Lung microvascular endothelial cell (primary cell): ENCODE data around the gene THY1. TPM values are rescaled to one million over a fixed set of nuclear protein-coding genes. Genes with fewer than 3 reads are reported as not detected.
A peak's percentile ranks its signal among the peaks of the same experiment; 100 is the strongest.
"Not testable (repeated sequence)": the region's sequence is repeated elsewhere in the genome, so short reads cannot be mapped to it uniquely, and the experiment has no call there.

Experiments
- DNase-seq, 2 donors: peaks; one replicate each; pipeline versions ENCODE4 v3.0.0 to v3.0.0-alpha.2; 2010; ENCODE audit warnings: low read depth in 2 of 2
- total RNA-seq: library from RNA; depleted of rRNA; stranded (reverse); fragments of >200 nt; gene quantifications from 2 replicates; pipeline ENCODE4 v1.2.1, GENCODE V29; 2014

The THY1 gene
- total RNA-seq, 1 donor from 2014 or later, result 0.20 TPM

DNA sequence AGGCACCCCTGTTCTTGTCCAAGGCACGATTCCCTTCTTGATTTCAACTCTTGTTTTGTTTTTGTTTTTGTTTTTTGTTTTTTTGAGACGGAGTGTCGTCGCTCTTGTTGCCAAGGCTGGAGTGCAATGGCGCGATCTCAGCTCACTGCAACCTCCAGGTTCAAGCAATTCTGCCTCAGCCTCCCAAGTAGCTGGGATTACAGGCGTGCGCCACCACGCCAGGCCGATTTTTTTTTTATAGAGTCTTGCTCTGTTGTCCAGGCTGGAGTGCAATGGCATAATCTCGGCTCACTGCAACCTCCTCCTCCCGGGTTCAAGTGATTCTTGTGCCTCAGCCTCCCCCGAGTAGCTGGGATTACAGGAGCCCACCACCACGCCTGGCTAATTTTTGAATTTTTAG, 40.5 kb downstream of the THY1 start:
- not testable (repeated sequence) for DNase-seq

DNA sequence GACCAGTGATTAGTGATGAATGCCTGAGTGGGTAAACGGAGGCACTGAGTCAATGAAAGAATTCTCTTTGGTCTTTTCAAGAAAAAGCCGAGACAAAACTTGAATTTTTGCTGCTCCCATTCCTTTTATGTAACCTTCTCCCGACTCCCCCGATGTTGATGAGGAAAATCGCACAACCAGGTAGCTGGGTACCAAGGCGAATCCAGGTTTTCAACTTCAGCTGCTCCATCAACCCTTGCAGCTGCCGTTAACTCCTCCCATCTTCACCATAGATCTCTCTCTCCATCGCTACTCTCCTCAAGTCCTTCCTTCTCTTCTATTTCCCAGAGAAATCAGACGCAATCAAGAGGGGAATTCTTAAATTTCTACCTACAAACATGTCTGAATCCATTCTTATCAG, 40.9 kb downstream of the THY1 start:
- no peak for DNase-seq

DNA sequence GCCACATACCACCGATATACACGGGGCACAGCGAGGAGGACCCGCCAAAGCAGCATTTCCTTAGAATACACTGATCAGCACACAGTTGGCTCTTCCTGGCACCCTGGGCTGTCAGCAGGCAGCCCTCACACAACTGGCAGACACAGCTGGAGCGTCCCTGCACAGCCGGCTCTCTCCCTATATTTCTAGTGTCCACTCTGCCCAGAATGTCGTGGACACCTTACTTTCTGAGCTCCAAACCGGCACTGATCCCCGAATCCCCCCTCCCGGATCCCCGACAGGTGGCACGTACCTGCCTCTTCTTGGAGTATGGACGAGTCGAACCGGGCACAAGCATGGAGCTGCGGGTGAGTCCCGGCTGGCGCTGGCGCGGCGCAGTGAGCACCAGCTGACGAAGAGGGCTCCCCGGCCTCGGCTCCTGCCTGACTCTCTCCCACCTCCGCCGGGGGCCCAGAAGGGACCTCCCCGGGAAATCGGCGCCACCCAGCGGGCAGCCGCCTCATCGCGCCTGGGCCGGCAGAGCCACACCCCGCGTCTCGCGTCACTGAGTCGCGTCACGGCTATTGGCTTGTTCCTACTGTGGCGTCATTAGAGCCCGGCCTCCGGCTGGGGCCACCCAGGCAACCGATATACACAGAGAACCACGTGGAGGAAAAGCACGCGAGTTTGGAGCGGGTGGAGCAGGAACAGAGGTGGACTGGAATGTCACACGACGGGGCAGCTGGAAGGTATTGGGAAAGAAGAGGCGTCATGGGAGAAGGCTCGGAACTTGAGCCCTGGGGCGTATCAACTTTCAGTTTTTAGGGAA, 41.6 kb downstream of the THY1 start, which contains the start of gene USP2:
Gene USP2, minus strand, starts transcription at position 510 of the 808 bp plus-strand sequence. CDS start 8,210 bp downstream, outside the sequence.
- peak; percentile 93 to 98 for DNase-seq

DNA sequence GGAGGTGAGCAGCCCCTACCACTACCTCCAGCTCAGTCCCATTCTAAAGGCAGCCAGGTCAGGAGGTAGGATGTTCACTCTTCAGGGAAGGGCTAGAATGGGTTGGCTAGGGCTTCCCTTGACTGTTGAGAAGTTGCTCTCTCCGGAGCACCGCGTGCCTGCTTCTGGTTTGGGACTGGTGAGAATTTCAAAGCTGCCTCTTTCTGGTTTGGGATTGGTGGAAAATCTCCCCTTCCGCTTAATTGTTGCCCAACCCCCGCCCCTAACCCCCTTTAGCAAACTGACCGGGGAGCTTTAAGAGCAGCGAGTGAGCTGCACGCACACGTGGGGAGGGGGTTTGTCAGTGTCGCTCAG, 42.2 kb downstream of the THY1 start:
- peak in 1 of 2 donors; percentile 14 for DNase-seq

DNA sequence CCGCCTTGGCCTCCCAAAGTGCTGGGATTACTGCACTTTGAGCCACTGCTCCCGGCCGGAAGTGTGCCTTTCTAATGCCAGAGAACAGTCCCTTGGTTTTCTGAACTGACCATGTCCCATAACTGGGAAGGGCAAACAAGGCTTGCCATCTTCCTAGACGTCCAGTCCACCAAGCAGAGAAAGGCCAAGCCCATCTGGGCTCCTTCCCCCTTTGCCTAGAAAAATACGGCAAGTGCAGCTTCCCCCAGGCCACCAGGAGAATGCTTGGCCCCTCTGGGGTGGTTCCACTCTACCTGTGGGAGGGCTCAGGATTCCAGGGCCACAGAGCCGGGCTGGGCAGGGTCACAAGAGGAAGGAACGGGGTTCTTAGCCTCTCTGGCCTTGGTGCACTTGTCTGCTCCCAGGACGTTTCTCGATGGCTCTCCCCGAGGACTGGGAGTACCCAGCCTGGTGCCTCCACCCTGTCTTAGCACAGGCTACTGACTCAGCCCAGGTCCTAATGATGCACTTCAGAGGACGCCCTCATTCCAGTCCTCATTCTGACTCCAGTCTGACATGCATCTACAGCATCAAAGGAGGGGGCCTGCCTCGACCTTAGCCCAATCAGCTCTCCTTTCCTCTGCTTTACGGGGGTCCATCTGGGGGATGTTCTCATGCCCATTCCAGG, 42.7 kb downstream of the THY1 start:
- DNase-seq, result no peak

DNA sequence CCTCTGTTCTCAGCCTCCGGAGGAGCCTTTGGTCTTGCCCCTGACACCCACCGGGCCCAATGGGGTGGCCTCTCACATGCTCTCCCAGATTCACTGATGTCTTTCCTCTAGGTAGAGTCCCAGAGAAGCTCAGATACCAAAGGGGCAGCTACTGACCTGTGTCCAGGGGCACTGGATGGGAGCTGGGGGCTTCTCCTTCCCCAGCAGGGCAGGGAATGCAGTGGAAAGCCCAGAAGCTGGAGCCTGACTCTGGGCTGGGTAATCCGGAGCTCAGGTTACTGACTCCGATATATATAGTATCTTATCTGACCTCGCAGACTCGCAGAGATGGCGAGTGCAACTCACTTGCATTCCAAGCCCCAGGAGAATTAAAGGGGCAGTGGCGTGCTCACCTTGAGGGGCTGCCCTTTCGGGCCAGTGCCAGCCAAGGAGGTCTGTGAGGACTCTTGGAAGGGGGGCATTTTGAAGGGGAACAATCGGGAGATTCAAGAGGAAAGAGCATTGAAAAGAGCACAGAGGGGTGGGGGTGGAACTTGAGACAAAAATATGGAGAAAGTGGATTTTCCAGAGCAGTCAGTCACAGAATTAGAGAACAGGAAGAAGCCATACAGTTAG, 44.0 kb downstream of the THY1 start:
- no peak for DNase-seq

DNA sequence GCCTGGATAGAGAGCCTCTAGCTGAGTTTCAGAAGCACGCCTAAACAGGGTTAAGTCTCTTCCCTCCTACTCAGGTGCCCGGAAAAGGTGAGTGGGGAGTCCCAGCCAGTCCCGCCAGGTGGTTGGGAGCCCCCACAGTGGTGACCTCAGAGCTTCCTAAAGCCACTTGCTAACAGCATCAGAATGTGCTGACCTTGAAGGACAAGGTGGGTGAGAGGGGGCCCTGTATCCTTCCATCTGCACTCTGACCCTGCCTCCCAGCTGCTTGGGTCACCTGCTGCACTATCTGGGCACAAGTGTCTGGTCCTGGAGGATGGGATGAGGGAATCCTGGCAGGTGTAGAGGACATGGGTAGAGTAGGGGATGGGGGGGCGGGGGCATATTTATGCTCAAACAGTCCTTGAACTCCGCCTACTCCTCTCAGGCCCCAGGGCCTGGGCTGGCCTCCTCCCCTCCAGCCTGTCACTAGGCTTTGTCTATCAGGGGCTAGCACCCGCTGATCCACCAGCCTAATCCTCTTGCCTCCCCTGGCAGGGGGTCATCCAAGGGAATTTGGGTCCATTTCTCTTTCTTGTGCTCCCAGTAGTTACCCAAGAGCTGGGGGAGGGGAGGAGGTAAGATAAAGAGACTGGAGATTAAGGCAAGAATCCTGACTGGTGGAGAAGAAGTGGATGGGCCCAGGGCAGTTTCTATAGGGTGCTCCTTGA, 44.9 kb downstream of the THY1 start:
- DNase-seq, result no peak

DNA sequence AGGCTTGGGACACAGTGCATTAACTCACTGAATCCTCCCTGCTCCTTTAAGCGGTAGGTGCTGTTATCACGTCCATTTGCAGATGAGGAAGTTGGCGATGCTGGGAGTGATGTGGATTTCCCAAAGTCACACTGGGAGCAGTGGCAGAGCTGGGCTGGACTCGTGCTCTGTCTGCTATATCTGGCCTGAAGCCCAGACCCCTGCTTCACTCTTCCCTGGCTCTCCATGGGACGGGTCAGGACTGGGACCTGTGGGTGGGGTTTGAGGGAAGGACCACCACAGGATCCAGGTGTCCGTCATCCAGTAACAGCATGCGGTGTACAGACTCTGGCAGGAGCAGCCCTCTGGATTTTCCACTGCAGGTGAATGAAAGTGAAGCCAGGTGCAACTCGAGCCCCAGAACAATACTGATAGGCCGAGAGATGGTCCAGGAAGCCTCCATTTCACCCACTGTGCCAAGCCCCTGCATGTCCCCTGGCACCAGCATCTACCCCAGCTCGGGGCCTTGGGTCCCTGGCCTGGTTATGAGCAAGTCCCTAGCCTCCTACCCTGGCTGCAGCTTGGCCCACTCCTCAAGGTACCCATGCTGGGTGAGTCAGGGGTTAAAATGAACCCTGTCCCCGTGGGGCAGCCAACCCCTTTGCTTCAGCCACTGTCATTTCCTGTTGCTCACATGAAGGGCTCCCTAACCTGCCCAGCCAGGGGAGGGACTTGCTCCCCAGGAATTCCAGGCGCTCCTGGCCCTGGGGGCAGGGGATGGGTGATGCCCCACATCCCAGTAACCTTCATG, 45.7 kb downstream of the THY1 start:
- peak in 1 of 2 donors; percentile 37 for DNase-seq

DNA sequence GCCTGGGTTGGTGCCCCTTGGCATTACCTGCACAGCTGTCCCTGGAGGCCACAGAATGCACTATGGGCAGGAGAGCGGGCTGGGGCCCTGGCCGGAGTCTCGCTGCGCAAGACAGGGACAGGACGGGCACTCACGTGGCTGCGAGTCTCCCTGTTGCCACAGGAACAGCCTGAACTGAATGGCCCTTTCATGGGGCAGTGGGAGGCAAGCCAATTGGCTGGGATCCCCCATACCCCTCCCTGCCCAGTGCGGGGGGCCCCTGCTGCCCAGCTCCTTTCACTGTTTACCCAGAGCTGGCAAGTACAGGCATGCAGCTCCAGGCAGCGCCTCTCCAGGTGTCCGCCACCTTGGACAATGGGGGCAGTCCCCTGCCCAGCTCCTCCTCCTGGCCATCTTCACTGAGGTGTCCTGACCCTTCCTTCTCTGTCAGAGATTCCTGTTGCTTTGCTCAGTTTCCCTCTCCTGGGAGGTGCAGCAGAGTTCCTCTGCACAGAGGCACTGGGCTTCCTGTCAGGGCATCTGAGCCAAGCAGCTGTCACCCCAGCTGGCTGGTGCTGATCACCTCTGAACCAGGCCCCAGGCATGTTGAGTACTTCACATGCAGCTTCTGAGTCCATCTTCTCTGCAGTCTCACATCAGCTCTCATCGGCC, 46.6 kb downstream of the THY1 start:
- DNase-seq, result no peak

DNA sequence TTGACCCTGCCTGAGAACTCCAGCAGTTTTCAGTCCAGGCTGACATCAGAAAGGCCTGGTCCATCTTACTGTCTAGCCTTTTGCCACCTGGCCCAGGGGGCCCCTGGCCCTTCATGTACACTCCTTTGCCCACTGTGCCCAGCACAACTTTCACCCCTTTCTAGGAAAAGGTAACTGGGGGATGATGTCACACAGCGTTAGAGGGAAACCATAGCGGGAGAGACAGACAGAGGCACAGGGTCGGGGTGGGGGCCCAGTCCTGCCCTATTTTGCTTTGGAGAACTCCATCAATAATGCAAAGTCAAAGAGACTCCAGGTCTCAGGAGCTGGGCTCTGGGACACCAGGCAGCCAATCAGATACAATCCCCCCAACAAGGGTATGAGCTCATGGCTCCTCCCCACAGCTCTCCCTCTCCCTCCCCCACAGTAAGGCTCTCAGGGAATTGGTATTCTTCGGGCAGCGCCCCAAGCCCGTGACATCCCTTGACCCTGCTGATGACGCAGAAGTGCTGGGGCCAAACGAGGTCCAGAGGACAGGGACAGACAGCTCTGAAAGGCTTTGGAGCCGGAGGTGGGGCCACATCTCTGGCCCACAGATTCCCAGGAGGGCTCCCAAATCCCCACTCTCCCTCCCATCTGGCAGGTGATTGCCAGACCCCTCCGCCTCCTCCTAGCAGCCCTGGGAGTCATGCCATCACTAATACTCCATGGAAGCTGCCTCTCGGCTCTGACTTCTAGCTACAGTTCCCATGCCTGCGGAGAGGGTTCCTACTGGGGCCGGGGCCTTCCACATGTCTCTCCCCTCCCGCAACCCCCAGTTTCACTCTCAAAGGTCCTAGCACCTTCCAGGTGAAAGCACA, 47.4 kb downstream of the THY1 start:
- DNase-seq, result no peak

DNA sequence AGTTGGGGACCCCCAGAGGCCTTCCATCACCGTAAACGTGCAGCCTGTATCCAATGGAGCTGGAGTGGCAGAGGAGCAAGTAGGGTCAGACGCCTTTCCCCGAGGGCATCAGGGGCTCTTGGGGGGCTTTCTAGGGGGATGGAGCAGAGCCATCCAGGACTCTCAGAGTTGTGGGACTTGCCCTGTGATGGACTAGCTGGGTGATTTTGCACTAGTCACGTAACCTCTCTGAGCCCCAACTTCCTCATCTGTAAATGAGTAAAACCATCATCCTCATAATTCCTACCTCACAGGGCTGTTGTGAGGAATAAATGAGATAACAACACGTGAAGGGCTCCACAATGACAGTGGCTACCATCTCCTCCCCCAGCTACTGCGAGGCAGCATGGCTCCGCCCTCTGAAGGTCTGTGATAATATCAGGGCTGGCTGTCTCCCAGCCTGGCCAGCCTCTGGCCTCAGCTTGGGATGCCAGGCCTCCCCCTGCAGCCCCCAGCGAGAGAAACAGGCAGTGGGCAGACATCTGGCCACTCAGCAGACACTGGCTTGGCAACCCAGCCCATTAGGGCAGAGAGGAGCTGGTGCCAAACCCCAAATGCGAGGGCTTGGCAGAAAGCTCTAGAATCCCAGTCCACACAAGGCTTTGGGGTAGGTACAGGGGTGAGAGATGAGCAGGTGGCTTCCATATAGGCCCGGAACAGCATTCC, 48.2 kb downstream of the THY1 start:
- no peak for DNase-seq

DNA sequence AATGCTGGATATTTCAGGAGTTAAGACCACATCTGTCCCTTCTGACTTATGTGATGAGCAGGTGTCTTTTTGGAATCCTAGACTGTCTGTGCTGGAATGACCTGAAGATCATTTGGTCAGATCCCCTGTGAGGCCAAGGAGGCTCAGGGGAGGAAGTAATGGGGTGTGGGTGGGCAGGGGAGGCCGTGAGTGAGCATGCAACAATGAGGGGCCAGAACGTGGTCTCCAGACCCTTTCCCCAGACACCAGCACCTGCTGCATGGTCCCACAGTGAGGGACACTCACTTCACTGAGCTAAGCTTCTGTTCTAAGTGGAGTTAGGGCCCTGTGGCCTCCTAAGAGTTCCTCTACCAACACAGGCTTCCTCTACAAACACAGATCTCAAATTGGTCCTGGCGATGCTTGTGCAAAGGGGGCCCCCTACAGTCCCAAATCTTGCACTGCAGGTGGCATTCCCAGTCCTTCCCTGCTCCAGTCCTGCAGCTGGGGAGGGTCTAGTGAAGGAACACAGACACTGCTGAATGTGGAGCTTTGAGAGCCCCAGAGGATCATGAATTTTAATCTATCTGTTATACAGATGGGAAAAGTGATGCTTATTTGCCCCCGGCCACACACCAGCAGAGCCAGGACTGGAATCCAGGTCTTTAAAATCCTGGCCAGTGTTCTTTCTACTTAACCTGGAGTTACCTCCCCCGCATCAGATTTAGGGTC, 48.9 kb downstream of the THY1 start:
- peak; percentile 78 to 87 for DNase-seq

DNA sequence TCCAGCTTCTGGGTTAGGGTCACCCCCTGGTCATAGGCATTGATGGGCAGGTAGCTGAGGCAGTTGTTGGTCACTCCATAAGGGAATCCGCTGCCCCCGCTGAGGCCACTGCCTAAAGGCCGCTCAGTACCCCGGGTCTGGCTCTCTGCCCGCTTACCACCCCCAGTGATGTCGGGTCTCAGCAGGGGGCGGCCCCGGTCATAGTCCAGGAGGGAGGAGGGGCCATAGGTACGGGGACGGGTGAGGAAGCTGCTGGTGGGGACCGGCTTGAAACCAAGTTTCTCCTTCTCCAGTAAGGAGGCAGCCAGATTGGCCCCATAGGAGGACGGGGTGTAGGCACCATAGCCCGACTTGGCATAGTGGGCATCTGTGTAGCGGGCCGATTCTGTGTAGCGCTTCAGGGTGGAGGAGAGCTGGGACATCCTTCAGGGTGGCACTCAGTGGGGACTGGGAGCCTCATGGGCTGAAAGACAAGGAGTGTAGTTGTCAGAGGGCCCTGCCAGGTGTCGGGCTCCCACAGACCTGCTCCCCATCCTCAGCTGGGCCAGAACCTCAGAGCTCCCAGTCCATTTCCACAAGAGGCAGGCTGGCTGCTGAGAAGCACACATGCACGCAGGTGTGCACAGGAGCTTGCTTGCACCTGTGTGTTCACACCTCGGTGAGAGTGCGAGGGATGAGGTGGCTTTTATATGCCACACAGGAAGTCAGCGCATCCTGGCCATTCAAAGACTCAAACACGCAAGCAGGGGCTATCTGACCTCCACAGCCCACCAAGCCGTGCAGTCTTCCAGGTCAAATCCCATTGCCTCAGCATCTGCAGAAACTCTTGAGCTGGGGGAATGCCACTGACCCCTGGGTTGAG, 49.7 kb downstream of the THY1 start:
- DNase-seq, result no peak

DNA sequence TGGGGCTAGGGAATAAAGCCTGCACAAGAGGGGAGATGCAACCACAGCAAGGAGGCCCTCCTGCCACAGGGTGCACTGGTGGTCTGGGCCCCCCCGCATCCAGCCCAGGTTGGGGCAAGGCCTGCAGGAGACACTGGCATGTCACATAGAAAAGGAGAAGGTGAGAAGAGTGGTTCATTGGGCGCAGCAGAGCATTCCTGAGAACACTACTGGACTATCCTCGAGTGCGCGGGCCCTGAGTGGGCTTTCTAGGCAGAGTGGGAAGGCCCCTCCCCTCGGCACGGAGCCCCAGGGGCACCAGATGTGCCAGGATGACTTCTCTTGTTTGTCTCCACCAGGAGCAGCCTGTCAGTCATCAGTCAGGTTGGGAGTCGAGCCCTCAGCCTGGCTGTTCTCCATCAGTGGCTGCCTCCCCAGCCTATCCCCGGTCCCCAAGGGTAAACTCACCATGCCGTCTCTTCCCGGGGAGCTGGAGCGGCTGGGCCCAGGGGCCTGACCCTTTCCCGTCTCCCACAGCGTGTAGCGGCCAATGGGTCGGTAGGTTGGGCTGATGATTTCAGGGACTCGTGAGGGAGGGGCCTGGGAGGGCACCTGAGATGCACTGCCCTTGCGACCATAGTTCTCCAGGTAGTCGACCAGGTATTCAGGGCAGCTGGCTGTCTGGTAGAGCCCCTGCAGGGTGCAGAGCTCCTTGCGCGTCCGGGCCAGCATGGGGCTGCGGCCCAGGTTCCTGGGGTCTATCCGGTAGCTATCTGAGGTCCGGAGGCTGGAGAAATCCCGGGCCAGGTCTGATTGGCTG, 50.5 kb downstream of the THY1 start:
- no peak for DNase-seq

DNA sequence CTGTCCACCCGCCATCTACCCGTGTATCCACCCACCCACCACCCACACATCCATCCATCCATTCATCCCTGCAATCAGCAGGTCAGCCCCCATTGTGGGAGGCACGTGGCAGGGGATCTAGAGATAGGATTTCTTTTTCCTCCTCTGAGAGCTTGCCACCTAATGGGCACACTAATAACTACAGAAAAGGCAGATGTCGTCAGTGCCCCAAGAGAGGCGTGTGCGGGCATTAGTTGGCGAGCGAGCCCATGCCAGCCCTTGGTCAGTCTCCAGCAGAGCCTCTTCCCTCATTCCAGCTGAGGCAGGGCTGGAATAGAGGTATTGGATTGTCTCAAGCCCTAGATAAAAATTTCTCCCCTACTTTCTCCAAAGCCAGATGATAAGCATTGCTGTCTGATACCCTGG, 51.2 kb downstream of the THY1 start:
- DNase-seq, result peak; percentile 25 to 45

DNA sequence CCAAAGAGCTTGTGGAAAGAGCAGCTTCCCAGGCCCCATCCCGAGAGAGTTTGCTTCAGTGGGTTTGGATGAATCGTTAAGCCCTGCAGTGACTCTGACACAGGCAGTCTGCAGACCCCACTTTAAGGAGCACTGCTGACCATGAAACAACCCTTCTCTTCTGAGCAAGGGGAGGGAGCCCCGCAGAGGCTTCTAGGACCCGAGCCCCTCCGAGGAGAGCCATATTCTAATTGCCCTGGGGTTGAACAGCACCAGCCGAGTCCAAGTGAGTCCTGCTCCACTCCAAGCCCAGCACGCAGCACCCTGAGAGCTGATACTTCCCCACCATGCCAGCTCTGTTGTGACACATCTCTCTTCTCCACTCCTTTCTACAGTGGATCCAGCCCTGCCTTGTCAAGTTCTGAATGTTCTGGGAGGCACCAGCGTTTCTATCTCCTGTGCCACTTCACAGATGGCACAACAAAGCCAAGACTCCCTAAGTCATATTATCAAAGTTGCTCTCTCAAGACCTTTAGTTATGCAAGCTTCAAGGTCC, 51.8 kb downstream of the THY1 start:
- no peak for DNase-seq
